Measurements from ENCODE around the gene SIGLEC9. TPM values are rescaled to one million over a fixed set of nuclear protein-coding genes. Genes with fewer than 3 reads are reported as not detected.

The SIGLEC9 gene
- total RNA-seq, 4 donors from 2014 or later = 0.51 to 2.6 (median 1.7) TPM

GRCh38 chr19:51100601-51101000 lies 24.1 kb upstream of the SIGLEC9 start:
- no peaks in the 10 kb centered on the region for H3K36me3 ChIP-seq
- intact Hi-C loops (cut with DNase I; ENCODE audit: low total_unique reads) = no loop called here
- no peak overlapping the region for H3K4me3 ChIP-seq
- no peaks in the 10 kb centered on the region for H3K4me1 ChIP-seq
- no peaks in the 10 kb centered on the region for H3K9me3 ChIP-seq
- no peak for TF ChIP-seq POLR2A (IDR thresholded peaks at IDR 0.05)
- no peak for DNase-seq
- no peaks in the 10 kb centered on the region for H3K27me3 ChIP-seq
- H3K27ac ChIP-seq = no peak overlapping the region

DNA sequence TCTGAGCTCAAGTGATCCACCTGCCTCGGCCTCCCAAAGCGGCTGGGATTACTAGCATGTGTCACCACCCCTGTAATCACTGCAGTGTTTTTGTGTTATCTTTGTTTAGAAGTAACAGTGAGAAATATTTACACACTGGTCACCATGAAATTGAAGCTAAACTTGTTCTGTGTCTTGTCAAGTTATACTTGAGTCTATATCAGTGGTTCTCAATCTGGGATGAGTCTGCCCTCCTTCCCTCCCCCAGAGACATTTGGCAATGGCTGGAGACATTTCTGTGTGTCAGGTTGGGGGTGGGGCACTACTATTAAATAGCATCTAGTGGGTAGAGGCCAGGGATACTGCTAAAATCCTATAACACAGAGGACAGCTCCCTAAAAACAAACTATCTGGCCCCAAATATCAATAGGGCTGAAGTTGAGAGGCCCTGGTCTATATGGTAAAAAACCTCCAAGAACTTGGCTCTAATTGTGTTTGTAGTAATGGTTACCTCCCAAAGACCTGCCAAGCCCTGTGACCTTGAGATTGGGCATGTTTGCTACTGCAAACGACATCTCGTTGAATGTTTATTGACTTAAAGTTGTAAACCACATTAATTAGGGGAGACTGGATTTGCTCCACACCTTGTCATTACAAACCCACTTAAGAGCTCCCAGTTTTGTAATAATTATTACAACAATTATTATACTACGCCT lies 23.4 kb upstream of the SIGLEC9 start:
- no peaks in the 10 kb centered on the region for H3K4me1 ChIP-seq
- no peaks in the 10 kb centered on the region for H3K36me3 ChIP-seq
- no peak for TF ChIP-seq POLR2A (IDR thresholded peaks at IDR 0.05)
- TF ChIP-seq CTCF (IDR thresholded peaks at IDR 0.05) = no peak
- DNase-seq = peak in 1 of 2 donors; percentile 54
- no peak overlapping the region for H3K4me3 ChIP-seq
- intact Hi-C loops (cut with DNase I; ENCODE audit: low total_unique reads) = no loop called here
- H3K27ac ChIP-seq = no peak overlapping the region
- no peaks in the 10 kb centered on the region for H3K9me3 ChIP-seq
- H3K27me3 ChIP-seq = no peaks in the 10 kb centered on the region

GRCh38 chr19:51102991-51103390 lies 21.7 kb upstream of the SIGLEC9 start:
- Histone ChIP-seq H3K27me3 (no peaks in the 10 kb centered on the region), H3K4me1 (peaks cover 7 to 8% of the 10 kb centered on the region in 2 donors), H3K9me3 (no peaks in the 10 kb centered on the region), H3K27ac (no peak overlapping the region), H3K4me3 (no peak overlapping the region), H3K36me3 (no peaks in the 10 kb centered on the region)
- intact Hi-C loops (cut with DNase I; ENCODE audit: low total_unique reads) = no loop called here
- TF ChIP-seq CTCF (IDR thresholded peaks at IDR 0.05) = no peak
- TF ChIP-seq POLR2A (IDR thresholded peaks at IDR 0.05) = no peak
- DNase-seq = no peak

DNA sequence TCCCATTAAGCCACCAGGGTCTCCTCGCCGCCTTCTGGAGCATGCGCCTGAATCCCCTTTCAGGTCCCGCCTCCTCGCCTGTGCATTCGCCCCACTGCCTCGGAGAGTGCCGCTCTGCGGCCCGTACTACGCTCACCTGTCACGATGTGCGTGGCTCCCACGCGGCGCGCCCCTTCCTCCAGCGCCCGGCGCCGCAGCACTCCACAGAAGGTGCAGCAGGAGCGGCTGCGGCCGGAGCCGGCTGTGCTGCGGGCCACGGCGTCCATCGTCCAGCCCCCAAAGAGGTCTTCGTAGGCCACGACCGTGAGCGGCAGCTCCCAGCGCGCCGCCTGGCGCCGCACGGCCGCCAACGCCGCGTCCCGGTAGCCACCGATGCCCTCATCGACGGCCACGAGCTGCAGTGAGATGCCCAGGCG lies 20.8 kb upstream of the SIGLEC9 start:
- intact Hi-C loops (cut with DNase I; ENCODE audit: low total_unique reads) = no loop called here
- H3K36me3 ChIP-seq = no peaks in the 10 kb centered on the region
- H3K9me3 ChIP-seq = no peaks in the 10 kb centered on the region
- no peak overlapping the region for H3K4me3 ChIP-seq
- H3K27me3 ChIP-seq = no peaks in the 10 kb centered on the region
- peaks cover 7 to 8% of the 10 kb centered on the region in 2 donors for H3K4me1 ChIP-seq
- TF ChIP-seq POLR2A (IDR thresholded peaks at IDR 0.05) (no peak), CTCF (IDR thresholded peaks at IDR 0.05) (no peak)
- no peak for DNase-seq
- no peak overlapping the region for H3K27ac ChIP-seq

DNA sequence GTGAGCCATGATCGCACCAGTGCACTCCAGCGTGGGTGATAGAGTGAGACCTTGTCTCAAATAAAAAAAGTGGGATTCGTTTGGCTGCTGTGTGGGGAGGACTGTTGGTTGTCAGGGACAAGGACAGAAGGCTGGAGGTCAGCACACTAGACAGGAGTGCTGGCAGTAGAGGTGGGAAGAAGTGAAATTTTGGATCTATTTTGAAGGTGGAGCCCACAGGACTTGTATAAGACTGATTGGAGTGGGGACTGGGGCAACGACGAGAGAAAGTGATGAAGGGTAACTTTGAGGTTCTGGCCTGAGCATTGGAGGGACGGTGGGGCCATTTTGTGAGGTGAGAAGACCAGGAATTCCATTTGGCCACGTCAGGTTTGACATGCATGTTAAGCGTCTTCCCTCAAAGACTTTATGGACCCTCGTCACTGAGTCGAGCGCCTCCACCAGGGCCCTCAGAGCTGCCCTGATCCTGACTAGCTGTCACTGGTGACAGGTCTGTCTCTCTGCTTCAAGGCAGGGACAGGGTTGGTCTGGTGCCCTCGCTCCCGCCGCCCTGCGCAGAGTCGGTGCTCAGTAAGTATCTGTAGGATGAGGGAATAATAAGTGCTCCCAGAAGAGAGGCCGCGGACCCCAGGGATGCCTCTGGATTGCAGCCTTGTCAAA lies 17.2 kb upstream of the SIGLEC9 start:
- H3K27ac ChIP-seq = peak overlapping the region; percentile 49 to 65
- DNase-seq = no peak

More for the DNA sequence above, 17.2 kb upstream of the SIGLEC9 start:
- intact Hi-C loops (cut with DNase I; ENCODE audit: low total_unique reads) = no loop called here
- Histone ChIP-seq H3K27me3 (no peaks in the 10 kb centered on the region), H3K36me3 (no peaks in the 10 kb centered on the region), H3K4me3 (peak overlapping the region; percentile 75 to 97), H3K4me1 (peaks cover 7 to 8% of the 10 kb centered on the region in 2 donors), H3K9me3 (no peaks in the 10 kb centered on the region)
- TF ChIP-seq CTCF (IDR thresholded peaks at IDR 0.05) = no peak
